Karpas-422 (cell line): ENCODE measurements around the gene TENM4. TPM values are rescaled to one million over a fixed set of nuclear protein-coding genes. Genes with fewer than 3 reads are reported as not detected.
A peak's percentile ranks its signal among the peaks of the same experiment; 100 is the strongest.

Source experiments
- DNase-seq: peaks from one replicate; pipeline ENCODE4 v3.0.0-alpha.2; 2015
- H2AFZ ChIP-seq: fragments of 200-600 bp; sonication (generic); 2 replicates; pipeline ENCODE4 v1.6.1; 2014; ENCODE audit warnings: antibody characterized with exemption, low read length, mixed read lengths
- H3K27ac ChIP-seq: fragments of 200-600 bp; sonication (generic); 2 replicates; pipeline ENCODE4 v1.5.1; 2014; ENCODE audit warnings: mild to moderate bottlenecking, low read length, moderate library complexity
- H3K27me3 ChIP-seq: fragments of 200-600 bp; sonication (generic); 2 replicates; pipeline ENCODE4 v1.6.1; 2014; ENCODE audit warnings: low read length, mixed read lengths
- H3K36me3 ChIP-seq: fragments of 200-600 bp; sonication (generic); 2 replicates; pipeline ENCODE4 v1.6.1; 2014; ENCODE audit warnings: low read length, mixed read lengths; ENCODE audit not compliant: insufficient read depth
- H3K4me1 ChIP-seq: fragments of 200-600 bp; sonication (generic); 2 replicates; pipeline ENCODE4 v1.6.1; 2014; ENCODE audit warnings: mild to moderate bottlenecking, low read length, mixed read lengths
- H3K4me2 ChIP-seq: fragments of 200-600 bp; sonication (generic); 2 replicates; pipeline ENCODE4 v1.6.1; 2014; ENCODE audit warnings: low read length, low read depth, mild to moderate bottlenecking; ENCODE audit not compliant: poor library complexity, severe bottlenecking
- H3K4me3 ChIP-seq: fragments of 200-600 bp; sonication (generic); 2 replicates; pipeline ENCODE4 v1.5.1; 2014; ENCODE audit warnings: mild to moderate bottlenecking, antibody characterized with exemption, low read length, mixed read lengths
- H3K79me2 ChIP-seq: fragments of 200-600 bp; sonication (generic); 2 replicates; pipeline ENCODE4 v1.6.1; 2014; ENCODE audit warnings: mild to moderate bottlenecking, low read length, mixed read lengths
- H3K9ac ChIP-seq: fragments of 200-600 bp; sonication (generic); 2 replicates; pipeline ENCODE4 v1.6.0; 2014; ENCODE audit warnings: low read length
- H3K9me2 ChIP-seq: fragments of 200-600 bp; sonication (generic), shearing (Covaris generic); replicated peaks from 2 replicates; pipeline ENCODE4 v1.6.0; 2014; ENCODE audit warnings: mild to moderate bottlenecking, low read length, moderate library complexity; ENCODE audit not compliant: insufficient read depth
- H3K9me3 ChIP-seq: fragments of 300-700, 200-600 bp; sonication (generic); 2 replicates; pipeline ENCODE4 v1.6.1; 2014; ENCODE audit warnings: low read length, mixed read lengths
- H4K20me1 ChIP-seq: fragments of 200-600 bp; sonication (generic); 2 replicates; pipeline ENCODE4 v1.6.1; 2014; ENCODE audit warnings: mild to moderate bottlenecking, antibody characterized with exemption, low read length, low read depth; ENCODE audit not compliant: insufficient read depth
- total RNA-seq: library from RNA; depleted of rRNA; stranded (reverse); fragments of >200 nt; shearing (Covaris generic); gene quantifications from 2 replicates; pipeline ENCODE4 v1.2.3, GENCODE V29; 2014; ENCODE audit warnings: low replicate concordance

The TENM4 gene
- total RNA-seq, 1 experiment from 2014 or later = not detected

GRCh38 chr11:79070518-79070917 lies 370.3 kb downstream of the TENM4 start:
- Histone ChIP-seq H3K4me1 (no peaks in the 10 kb centered on the region), H3K27ac (no peak overlapping the region), H3K4me3 (no peak overlapping the region), H3K4me2 (no peak overlapping the region), H3K27me3 (no peaks in the 10 kb centered on the region), H4K20me1 (no peaks in the 10 kb centered on the region), H3K79me2 (no peaks in the 10 kb centered on the region), H3K9me3 (no peaks in the 10 kb centered on the region), H3K9me2 (no peaks in the 10 kb centered on the region), H3K9ac (no peak overlapping the region), H3K36me3 (no peaks in the 10 kb centered on the region), H2AFZ (no peak overlapping the region)
- DNase-seq = no peak

GRCh38 chr11:79069504-79069903 lies 371.3 kb downstream of the TENM4 start:
- no peaks in the 10 kb centered on the region for H3K79me2 ChIP-seq
- no peaks in the 10 kb centered on the region for H3K36me3 ChIP-seq
- no peak for DNase-seq
- H4K20me1 ChIP-seq = no peaks in the 10 kb centered on the region
- H2AFZ ChIP-seq = no peak overlapping the region
- no peaks in the 10 kb centered on the region for H3K9me3 ChIP-seq
- no peak overlapping the region for H3K9ac ChIP-seq
- H3K4me2 ChIP-seq = no peak overlapping the region
- H3K27ac ChIP-seq = no peak overlapping the region
- H3K4me1 ChIP-seq = no peaks in the 10 kb centered on the region
- H3K4me3 ChIP-seq = no peak overlapping the region
- H3K27me3 ChIP-seq = no peaks in the 10 kb centered on the region
- H3K9me2 ChIP-seq = no peaks in the 10 kb centered on the region

- Histone ChIP-seq H3K36me3 (no peaks in the 10 kb centered on the region), H3K9me3 (no peaks in the 10 kb centered on the region), H3K9me2 (no peaks in the 10 kb centered on the region), H4K20me1 (no peaks in the 10 kb centered on the region), H3K79me2 (no peaks in the 10 kb centered on the region), H3K4me1 (no peaks in the 10 kb centered on the region), H3K27ac (no peak overlapping the region), H3K9ac (no peak overlapping the region), H2AFZ (no peak overlapping the region), H3K27me3 (no peaks in the 10 kb centered on the region), H3K4me2 (no peak overlapping the region), H3K4me3 (no peak overlapping the region)
- no peak for DNase-seq
These were observed 372.5 kb downstream of the TENM4 start for GRCh38 chr11:79068356-79068755.

GRCh38 chr11:79067352-79067679 lies 373.5 kb downstream of the TENM4 start:
- Histone ChIP-seq H3K27ac (no peak overlapping the region), H3K79me2 (no peaks in the 10 kb centered on the region), H3K9ac (no peak overlapping the region), H3K4me3 (no peak overlapping the region), H3K4me2 (no peak overlapping the region), H3K27me3 (no peaks in the 10 kb centered on the region), H2AFZ (no peak overlapping the region), H4K20me1 (no peaks in the 10 kb centered on the region), H3K9me2 (no peaks in the 10 kb centered on the region), H3K36me3 (no peaks in the 10 kb centered on the region), H3K9me3 (no peaks in the 10 kb centered on the region), H3K4me1 (no peaks in the 10 kb centered on the region)
- no peak for DNase-seq

- H3K27me3 ChIP-seq = no peaks in the 10 kb centered on the region
- H4K20me1 ChIP-seq = no peaks in the 10 kb centered on the region
- no peaks in the 10 kb centered on the region for H3K9me3 ChIP-seq
- no peaks in the 10 kb centered on the region for H3K9me2 ChIP-seq
- H3K27ac ChIP-seq = no peak overlapping the region
- no peaks in the 10 kb centered on the region for H3K79me2 ChIP-seq
- no peak overlapping the region for H3K9ac ChIP-seq
- H3K4me1 ChIP-seq = no peaks in the 10 kb centered on the region
- no peak overlapping the region for H3K4me3 ChIP-seq
- H3K36me3 ChIP-seq = no peaks in the 10 kb centered on the region
- H2AFZ ChIP-seq = no peak overlapping the region
- DNase-seq = no peak
- H3K4me2 ChIP-seq = no peak overlapping the region
These were observed 374.1 kb downstream of the TENM4 start for GRCh38 chr11:79066456-79067351.

- no peaks in the 10 kb centered on the region for H3K36me3 ChIP-seq
- no peak overlapping the region for H3K9ac ChIP-seq
These were observed 377.7 kb downstream of the TENM4 start for GRCh38 chr11:79062814-79063762.

GRCh38 chr11:79060081-79060953 lies 380.5 kb downstream of the TENM4 start:
- H3K4me3 ChIP-seq = no peak overlapping the region
- no peaks in the 10 kb centered on the region for H3K4me1 ChIP-seq
- H4K20me1 ChIP-seq = no peaks in the 10 kb centered on the region
- no peak overlapping the region for H3K9ac ChIP-seq
- H3K9me3 ChIP-seq = no peaks in the 10 kb centered on the region
- H3K36me3 ChIP-seq = no peaks in the 10 kb centered on the region
- no peak overlapping the region for H3K27ac ChIP-seq
- H3K27me3 ChIP-seq = no peaks in the 10 kb centered on the region
- no peak overlapping the region for H2AFZ ChIP-seq
- no peaks in the 10 kb centered on the region for H3K79me2 ChIP-seq
- DNase-seq = no peak
- H3K9me2 ChIP-seq = no peaks in the 10 kb centered on the region
- no peak overlapping the region for H3K4me2 ChIP-seq

More at GRCh38 chr11:79062814-79063762, 377.7 kb downstream of the TENM4 start:
- no peak overlapping the region for H3K27ac ChIP-seq
- H2AFZ ChIP-seq = no peak overlapping the region
- H3K9me3 ChIP-seq = no peaks in the 10 kb centered on the region
- no peak overlapping the region for H3K4me2 ChIP-seq
- no peaks in the 10 kb centered on the region for H3K79me2 ChIP-seq
- H3K4me1 ChIP-seq = no peaks in the 10 kb centered on the region
- no peaks in the 10 kb centered on the region for H3K27me3 ChIP-seq
- peak; percentile 46 for DNase-seq
- no peaks in the 10 kb centered on the region for H4K20me1 ChIP-seq
- no peaks in the 10 kb centered on the region for H3K9me2 ChIP-seq
- H3K4me3 ChIP-seq = no peak overlapping the region
